ENCODE measurements around the gene PTPRQ.

Gene PTPRQ

DNA sequence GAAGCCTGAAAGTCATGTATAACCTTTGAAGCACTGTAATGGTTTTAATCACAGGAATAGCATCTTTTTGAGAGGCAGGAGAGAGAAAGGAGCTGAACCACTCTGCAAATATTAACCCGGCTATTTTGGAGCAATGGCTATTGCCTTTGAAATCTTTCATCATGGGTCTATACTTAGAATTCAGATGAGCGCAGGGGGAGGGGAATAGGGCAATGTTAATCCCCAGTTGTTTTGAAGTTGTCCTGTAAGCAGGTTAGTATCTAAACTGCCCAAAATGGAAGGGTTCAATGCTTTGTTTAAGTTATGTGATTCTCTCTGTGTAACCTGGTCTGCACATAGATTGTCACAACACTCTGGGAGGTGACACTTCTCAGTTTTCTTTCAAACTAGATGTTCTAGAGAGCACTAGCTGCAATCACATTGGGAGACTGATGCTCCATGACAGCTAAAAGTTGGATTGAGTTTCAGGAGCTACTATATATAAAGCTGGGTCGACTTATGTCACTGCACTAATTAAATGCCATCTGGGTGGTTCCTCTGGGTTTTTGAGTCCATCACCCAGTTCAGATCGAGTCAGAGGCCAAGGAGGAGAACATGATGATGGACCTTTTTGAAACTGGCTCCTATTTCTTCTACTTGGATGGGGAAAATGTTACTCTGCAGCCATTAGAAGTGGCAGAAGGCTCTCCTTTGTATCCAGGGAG, 263.2 kb downstream of the PTPRQ start, which contains the start of gene MYF6:
MYF6 (plus strand) TSS at position 509 of the 704 bp plus-strand sequence; CDS start at position 595, 86 bp downstream.
- DNase-seq, result no peak

DNA sequence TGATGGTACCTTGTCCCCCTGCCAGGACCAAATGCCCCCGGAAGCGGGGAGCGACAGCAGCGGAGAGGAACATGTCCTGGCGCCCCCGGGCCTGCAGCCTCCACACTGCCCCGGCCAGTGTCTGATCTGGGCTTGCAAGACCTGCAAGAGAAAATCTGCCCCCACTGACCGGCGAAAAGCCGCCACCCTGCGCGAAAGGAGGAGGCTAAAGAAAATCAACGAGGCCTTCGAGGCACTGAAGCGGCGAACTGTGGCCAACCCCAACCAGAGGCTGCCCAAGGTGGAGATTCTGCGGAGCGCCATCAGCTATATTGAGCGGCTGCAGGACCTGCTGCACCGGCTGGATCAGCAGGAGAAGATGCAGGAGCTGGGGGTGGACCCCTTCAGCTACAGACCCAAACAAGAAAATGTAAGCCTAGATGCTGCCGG, 263.8 kb downstream of the PTPRQ start:
- no peak for DNase-seq

DNA sequence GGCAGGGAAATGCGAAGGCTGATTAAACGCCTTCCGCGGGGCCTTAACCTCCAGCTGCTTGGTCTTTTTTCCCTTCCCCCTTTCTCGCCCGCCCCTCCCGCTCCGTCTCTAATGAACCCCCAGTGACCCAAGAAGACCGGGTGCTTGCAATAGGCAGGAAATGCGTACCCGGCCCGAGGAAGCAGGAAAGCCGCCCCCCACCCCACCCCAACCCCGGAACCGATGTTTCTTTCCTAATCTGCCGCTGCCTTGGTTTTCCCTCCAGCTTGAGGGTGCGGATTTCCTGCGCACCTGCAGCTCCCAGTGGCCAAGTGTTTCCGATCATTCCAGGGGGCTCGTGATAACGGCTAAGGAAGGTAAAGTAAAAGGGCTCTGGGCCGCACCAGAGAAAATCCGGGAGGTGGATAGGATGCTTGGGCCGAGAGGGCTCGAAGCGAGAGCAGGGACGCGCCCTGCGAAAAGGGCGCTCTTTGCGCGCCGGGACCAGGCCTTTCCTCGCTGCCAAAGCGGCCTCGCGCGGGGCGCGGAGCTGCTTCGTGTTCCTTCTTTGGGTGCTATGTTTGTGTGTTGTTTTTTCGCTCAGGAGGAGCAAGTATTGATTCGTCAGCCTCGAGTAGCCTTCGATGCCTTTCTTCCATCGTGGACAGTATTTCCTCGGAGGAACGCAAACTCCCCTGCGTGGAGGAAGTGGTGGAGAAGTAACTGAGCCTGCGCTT, 264.4 kb downstream of the PTPRQ start:
- DNase-seq, result no peak

DNA sequence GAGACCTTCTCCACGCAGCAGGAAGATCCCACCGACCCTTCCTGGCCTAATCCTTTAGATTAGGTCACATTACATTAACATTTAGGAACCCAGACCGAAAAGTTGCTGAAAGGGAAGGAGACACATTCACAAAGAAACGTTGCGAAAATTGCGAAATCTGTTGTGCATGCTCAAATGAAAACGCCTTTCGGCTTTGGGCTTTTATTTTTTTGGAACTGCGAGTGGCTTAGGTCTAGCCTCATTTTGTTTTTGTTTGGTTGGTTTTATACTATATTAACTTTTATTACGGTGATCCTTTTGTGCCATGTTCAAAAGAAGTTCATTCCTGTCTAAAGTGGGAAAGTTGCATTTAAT, 264.9 kb downstream of the PTPRQ start:
- DNase-seq, result no peak

DNA sequence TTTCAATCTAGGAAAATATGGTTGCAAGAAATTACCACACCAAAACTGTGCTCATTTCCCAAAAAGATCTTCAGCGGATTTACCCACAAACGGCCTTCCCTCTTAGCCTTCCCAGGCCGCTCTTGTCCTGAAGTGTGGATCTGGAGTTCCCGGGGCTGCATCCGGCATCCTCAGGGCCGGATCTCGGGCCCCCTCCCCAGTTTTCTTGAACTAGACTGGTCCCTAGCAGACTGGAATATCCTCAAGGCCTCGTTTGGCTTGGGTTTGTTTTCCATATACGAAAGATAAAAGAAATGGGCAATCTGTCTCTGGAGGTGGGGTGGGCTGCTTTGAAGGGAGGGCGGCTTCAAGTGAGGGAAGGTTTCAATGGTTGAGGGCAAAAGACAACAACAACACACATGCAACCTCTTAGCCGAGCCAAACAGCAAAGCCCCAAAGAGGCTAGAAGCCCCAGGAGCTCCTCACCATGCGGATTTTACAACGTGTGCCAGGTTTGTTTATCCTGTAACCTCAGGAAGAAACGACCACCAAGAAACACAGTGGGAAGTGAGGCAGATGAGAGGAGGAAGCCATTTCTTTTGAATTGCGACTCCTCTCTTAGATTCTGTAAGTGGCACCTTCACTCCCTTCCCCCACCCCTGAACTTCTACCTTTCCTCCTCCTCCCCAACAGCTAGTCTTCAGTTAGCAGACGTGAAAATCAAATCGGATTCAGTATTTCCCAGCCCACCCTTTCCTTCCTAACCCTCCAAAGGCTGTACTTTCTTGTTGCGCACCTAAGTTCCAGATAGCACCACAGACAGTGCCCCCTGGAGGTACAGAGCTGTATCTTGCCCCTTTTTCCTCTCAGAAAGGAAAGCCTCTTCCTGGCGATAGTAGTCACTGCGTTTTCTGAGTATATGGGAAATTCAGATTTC, 266.0 kb downstream of the PTPRQ start:
- no peak for DNase-seq

DNA sequence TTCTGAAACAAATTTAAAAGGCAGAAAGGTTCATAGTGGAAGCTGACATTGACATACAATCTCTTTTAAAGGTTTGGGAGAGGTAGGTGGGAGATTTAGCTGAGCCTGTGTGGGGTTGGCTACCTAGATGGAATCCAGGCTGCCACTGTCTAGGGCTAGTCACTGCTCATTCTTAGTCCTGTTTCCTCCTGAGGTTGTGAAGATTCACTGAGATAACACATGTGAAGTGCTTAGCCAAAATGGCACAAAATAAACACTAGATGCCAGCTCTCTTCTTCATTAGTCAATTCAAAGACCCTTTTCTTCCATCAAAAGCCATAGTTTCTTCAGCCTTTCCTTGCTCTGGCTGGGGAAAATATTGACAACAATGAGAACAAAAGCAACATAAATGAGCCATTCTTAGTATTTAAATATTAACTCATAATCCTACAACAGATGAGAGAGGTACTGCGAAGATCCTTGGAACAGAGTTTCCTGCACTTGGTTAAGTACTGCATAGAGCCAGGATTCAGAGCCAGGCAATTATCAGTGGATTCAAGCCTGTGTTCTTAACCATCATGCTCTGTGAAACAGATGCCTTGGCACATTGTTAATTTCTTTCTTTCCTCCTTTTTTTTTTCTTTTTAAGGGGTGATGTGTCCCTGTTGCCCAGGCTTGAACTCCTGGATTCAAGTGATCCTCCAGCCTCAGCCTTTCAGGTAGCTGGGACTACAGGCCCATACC, 266.9 kb downstream of the PTPRQ start:
- DNase-seq, result no peak

DNA sequence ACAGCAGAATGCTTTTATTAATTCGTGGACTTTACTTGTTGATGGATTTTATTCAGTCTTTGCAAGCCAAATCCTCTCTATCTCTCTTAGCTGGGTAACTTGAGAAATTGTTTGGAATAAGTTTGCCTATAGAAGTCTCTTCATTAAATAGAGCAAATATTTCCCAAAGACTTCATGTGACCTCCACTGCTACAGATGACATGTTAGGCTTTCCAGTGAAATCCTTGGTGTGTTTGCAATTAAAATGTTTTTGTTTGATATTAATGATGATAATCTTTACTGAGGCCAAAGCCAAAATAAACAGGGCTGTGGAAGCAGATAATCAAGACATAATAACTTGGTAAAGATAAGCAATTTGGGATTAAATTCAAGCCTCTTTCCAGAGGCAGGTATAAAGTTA, 267.8 kb downstream of the PTPRQ start:
- no peak for DNase-seq

DNA sequence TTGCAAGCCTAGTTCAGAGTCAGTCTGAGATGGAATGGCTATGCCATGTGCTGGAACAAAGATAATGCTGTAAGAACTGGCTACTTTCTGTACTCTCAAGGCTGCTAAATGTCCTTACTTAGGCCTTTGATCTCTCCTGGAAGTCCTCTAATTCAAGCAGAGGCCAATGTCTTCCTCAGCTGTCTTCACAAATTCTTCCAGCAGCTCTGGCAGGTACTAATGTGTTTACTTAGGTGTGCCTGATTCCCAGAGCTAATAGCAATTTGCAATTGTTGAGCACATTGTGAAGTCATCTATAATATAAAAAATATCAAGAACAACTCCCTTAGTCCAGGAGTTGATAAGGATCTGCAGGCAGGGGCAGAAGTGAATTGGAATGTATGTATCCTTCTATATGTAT, 268.8 kb downstream of the PTPRQ start:
- DNase-seq, result no peak

DNA sequence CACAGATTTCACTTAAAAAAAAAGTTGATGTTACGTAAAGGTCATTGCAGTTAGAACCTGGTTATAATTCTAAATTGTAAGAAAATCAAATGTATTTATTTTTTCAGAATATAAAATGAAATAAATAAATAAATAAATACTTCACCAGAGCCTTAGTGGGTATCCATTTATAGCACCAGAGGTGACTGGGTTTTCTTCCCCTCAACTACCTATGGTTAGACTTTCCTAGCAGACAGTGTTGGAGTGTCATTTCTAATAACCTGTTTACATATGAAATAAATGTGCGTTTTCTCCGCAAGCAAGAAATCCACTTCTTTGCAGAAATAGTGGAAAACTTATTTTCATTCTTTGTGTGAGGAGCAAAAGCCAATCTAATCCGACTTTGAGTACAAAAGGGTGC, 269.4 kb downstream of the PTPRQ start:
- DNase-seq, result no peak

DNA sequence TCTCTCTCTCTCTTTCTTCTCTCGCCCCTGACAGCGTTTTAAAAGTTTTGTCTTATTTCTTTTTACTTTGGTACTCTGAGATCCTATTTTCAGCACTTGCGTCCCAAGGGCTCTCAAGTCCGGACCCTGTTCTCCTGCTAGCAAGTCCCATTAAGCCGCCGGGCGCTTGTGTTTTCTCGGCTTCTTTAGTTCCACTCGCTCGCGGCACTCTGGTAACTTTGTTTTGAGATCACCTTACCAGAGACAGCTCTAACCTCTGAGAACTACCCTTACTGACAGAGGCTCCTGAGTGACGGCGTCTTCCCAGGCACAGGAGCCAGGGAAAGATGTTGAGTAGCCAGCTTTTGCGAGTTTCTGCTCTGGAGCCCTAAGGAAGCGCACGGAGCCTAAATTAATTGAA, 270.0 kb downstream of the PTPRQ start:
- DNase-seq, result no peak

DNA sequence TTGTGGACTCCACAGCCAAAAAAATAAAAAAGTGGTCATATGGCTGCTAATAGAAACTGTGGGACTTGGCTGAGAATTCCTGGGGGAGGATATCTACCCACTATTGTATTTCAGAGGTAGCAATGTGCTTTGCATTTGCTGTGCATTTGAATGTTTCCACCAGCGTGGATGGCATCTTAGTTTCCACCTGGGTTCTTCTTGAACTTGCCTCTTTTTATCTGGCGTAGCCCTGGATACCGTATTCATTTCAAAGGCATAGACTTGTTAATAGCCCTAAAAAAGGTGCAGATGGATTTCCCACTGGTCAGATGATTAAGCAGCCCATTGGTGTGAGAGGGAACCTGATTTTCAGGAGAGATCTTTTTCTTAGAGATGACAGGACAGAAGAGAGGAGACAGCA, 270.8 kb downstream of the PTPRQ start:
- DNase-seq, result no peak

DNA sequence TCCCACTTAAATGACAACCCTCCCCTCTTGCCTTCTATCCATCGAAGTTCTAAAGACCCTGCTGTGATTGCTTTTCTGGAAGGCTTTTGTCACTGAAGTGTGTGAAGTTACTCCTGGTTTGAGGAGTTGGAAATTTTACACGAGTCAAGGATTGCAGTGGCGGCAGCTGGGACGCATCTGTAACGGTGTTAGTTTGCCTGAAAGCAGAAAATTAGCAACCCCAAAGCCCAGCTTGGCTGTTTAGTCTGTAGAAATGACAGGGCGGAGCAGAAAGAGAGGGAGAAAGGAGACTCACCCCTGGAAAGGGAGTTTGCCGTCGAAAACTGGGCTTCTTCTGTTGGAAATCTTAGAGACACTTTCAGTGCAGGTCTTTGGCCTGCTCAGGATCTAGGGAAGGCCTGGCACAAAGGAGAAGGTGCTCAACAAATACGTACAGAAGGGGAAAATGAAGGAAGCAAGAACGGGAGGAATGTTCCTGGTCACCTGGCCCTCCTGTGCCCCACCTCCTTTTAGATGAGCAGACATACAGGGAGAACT, 271.7 kb downstream of the PTPRQ start:
- DNase-seq, result no peak

DNA sequence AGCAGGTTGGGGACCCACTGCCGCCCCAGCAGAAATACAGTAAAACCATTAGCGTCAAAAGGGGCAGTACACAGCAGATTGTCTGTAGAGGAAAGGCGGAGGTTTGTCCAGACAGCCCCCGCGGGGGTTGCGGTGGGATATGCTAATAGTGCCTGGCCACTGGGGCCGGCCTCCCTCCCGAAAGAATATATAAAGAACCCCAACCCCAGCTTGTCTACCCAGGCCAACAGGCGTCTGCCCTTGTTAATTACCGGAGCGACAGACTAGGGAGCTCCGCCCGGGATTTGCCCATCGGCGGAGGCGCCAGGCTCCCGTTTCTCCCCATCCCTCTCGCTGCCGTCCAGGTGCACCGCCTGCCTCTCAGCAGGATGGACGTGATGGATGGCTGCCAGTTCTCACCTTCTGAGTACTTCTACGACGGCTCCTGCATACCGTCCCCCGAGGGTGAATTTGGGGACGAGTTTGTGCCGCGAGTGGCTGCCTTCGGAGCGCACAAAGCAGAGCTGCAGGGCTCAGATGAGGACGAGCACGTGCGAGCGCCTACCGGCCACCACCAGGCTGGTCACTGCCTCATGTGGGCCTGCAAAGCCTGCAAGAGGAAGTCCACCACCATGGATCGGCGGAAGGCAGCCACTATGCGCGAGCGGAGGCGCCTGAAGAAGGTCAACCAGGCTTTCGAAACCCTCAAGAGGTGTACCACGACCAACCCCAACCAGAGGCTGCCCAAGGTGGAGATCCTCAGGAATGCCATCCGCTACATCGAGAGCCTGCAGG, 272.8 kb downstream of the PTPRQ start, which contains the start of gene MYF5:
MYF5 (plus strand) TSS at position 217 of the 774 bp plus-strand sequence; CDS start at position 369, 152 bp downstream.
- no peak for DNase-seq

DNA sequence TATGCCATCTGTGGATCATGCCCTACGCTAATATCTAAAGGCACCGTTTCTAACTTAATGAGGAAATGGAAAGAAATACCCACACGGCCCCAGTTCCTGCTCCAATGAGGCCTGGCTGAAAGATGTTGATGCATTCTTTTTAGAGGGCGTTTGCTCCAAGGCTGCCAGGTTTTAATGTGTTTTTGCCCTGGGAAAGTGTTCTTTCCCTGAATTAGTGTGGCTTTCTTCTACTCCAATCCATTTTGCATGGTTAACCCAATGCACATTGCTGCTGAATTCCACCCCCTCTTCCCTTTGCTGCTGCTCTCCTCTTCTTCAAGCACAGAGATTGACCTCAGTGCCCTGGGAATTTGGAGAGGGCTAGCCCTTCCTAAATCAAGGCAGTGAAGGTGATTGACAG, 273.8 kb downstream of the PTPRQ start:
- no peak for DNase-seq

DNA sequence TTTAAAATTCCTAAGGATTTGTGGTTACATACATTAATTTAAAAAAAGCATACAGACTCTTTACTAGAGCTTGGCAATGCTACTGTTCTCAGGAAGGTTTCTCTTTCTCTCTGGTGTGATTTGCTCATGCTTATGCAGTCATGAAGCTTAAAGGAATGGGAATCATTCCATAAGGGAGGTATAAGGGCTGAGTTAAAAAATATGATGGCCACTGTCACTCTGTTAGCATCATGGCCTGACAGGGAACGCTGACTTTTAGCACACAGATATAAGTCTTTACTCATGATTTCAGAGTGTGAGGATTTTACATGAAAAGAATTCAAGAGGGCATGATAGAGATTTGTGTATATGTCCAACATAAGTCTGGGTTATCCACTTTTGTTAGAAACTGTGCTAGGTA, 276.5 kb downstream of the PTPRQ start:
- DNase-seq, result no peak

DNA sequence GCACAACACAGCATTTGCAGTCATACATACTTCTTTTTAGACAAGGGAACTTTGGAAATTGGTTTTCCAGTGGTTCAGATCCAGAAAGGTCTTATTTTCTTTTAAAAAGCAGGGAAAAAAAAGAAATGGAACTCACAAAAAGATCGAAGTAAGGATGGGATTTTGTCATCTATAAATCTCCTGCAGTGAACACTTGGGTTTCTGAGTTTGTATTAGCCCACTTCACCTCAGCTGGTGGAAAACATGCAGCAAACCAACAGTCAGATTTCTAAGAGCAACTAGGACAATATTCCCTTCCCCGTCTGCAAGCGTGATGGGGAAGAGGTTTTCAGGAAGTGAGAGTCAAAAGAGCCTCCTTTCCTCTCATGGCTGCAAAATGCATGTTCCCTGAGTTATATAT, 277.3 kb downstream of the PTPRQ start:
- no peak for DNase-seq
